Thoracic aorta (tissue), 2 donors: ENCODE data around the gene KRTAP4-12. TPM values are rescaled to one million over a fixed set of nuclear protein-coding genes. Genes with fewer than 3 reads are reported as not detected.
"Not testable (repeated sequence)": the region's sequence is repeated elsewhere in the genome, so short reads cannot be mapped to it uniquely, and the experiment has no call there.

Experiments
- ATAC-seq: fragments of 150-250 bp; one replicate; pipeline ENCODE4 v1.8.0; 2017; ENCODE audit warnings: low read depth; ENCODE audit not compliant: insufficient number of reproducible peaks, low FRiP score
- DNase-seq: peaks from one replicate; pipeline ENCODE4 v3.0.0-alpha.2; 2020; ENCODE audit warnings: low spot score
- H3K27ac ChIP-seq, 2 donors: fragments of 200-600 bp; sonication (generic); 1 replicate in 1 of 2; 2 replicates in 1 of 2; pipeline ENCODE4 v1.5.1; 2016; ENCODE audit warnings: mild to moderate bottlenecking in 2 of 2, moderate library complexity in 2 of 2
- H3K27me3 ChIP-seq: fragments of 200-600 bp; sonication (generic); replicated peaks from 2 replicates; pipeline ENCODE4 v1.6.0; 2016; ENCODE audit warnings: mild to moderate bottlenecking; ENCODE audit not compliant: insufficient read depth
- H3K36me3 ChIP-seq: fragments of 200-600 bp; sonication (generic); one replicate; pipeline ENCODE4 v1.5.1; 2016
- H3K4me1 ChIP-seq, 2 donors: fragments of 200-600 bp; sonication (generic); 1 replicate in 1 of 2; 2 replicates in 1 of 2; pipeline versions ENCODE4 v1.5.1 to v1.6.0; 2016; ENCODE audit warnings: low read depth in 2 of 2, mild to moderate bottlenecking in 1 of 2; ENCODE audit not compliant: control insufficient read depth in 1 of 2
- H3K4me3 ChIP-seq: fragments of 200-600 bp; sonication (generic); 2 replicates; pipeline ENCODE4 v1.5.1; 2016; ENCODE audit warnings: mild to moderate bottlenecking
- H3K9me3 ChIP-seq: fragments of 200-600 bp; sonication (generic); 2 replicates; pipeline ENCODE4 v1.5.1; 2016
- total RNA-seq, 2 donors: library from RNA; depleted of rRNA; stranded (reverse); fragments of >200 nt; gene quantifications; one replicate each; pipeline versions ENCODE4 v1.1.0 to v1.2.3, GENCODE V29; 2016
- TF ChIP-seq, protein P1 (sequence below): fragments of 200-600 bp; sonication (generic); IDR thresholded peaks from one replicate; pipeline ENCODE4 v1.5.1; 2019; ENCODE audit warnings: antibody characterized with exemption

The KRTAP4-12 gene
- total RNA-seq, 2 donors from 2014 or later, result not detected

DNA sequence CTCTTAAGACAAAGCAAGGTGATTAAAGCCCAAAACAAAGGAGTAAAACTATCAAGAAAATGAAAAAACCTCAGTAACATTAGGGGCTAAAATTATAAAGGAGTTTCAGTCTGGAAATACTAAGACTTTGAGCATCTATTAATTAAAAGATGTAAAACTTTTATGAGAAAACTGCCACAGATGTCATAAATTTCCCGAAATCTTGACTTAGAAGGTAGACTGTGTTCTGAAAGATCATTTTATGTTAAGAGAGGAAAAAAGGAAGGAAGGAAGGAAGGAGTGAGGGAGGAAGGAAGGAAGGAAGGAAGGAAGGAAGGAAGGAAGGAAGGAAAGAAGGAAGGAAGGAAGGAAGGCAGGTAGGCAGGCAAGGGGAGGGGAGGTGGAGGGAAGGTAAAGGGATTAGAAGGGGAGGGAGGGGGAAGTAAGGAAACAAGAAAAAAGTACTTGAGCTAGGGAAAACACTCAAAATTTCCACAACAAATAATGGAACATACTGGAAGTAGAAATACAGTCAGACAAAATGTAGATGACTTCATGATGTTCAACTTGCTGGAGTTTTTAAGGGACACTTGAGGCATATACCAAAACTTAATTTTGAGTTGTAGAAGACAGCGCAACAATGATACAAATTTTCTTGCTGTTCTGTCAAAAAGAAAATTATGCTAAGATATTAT lies 23.7 kb upstream of the KRTAP4-12 start:
- ATAC-seq (no peak), DNase-seq (no peak)
- no peaks in the 10 kb centered on the region for H3K4me1 ChIP-seq
- H3K4me3 ChIP-seq, result no peak overlapping the region
- H3K27ac ChIP-seq, result no peak overlapping the region
- TF ChIP-seq, protein P1, sequence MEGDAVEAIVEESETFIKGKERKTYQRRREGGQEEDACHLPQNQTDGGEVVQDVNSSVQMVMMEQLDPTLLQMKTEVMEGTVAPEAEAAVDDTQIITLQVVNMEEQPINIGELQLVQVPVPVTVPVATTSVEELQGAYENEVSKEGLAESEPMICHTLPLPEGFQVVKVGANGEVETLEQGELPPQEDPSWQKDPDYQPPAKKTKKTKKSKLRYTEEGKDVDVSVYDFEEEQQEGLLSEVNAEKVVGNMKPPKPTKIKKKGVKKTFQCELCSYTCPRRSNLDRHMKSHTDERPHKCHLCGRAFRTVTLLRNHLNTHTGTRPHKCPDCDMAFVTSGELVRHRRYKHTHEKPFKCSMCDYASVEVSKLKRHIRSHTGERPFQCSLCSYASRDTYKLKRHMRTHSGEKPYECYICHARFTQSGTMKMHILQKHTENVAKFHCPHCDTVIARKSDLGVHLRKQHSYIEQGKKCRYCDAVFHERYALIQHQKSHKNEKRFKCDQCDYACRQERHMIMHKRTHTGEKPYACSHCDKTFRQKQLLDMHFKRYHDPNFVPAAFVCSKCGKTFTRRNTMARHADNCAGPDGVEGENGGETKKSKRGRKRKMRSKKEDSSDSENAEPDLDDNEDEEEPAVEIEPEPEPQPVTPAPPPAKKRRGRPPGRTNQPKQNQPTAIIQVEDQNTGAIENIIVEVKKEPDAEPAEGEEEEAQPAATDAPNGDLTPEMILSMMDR, result no peak
- H3K27me3 ChIP-seq, result no peaks in the 10 kb centered on the region
- H3K9me3 ChIP-seq, result peaks cover 5% of the 10 kb centered on the region
- H3K36me3 ChIP-seq, result no peaks in the 10 kb centered on the region

DNA sequence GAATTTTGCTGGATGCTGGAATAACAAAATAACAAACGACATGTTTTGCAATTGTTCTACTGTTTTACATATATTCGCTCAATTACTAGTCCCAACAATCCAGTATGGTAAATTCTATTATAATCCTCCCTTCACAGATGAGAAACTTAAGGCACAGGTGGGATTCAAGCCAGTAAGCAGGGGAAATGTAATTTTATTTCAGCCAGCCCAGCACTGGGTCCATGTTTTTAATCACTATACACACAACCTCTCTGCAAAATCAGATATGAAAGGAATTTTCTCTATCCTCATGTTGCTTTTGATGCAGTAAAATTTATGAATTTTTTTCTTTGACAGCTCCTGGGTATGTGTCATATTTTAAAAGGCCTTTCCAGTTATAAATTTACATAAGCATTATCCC lies 21.3 kb upstream of the KRTAP4-12 start:
- H3K27me3 ChIP-seq, result no peaks in the 10 kb centered on the region
- peaks cover 5% of the 10 kb centered on the region for H3K9me3 ChIP-seq
- TF ChIP-seq, protein P1, result no peak
- H3K36me3 ChIP-seq, result no peaks in the 10 kb centered on the region
- H3K4me1 ChIP-seq, result no peaks in the 10 kb centered on the region
- no peak overlapping the region for H3K4me3 ChIP-seq
- ATAC-seq, result no peak
- no peak for DNase-seq
- H3K27ac ChIP-seq, result no peak overlapping the region

DNA sequence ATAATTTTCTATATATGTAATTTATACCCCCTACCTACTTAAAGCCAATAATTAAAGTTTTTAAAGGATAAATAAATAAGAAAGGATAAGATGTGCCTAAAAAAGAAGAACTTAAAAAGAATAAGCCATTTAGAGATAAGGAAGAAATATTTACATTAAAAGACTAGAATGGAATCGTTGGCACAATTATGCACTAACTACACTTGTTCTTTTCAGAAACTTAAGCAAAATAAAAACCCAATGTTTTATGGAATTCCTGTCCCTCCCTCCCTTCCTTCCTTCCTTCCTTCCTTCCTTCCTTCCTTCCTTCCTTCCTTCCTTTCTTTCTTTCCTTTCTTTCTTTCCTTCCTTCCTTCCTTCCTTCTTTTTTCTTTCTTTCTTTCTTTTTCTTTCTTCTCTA lies 20.9 kb upstream of the KRTAP4-12 start:
- H3K27me3 ChIP-seq, result no peaks in the 10 kb centered on the region
- H3K4me1 ChIP-seq, result no peaks in the 10 kb centered on the region
- no peak overlapping the region for H3K4me3 ChIP-seq
- TF ChIP-seq, protein P1, result no peak
- ATAC-seq, result no peak
- H3K9me3 ChIP-seq, result peaks cover 5% of the 10 kb centered on the region
- no peak overlapping the region for H3K27ac ChIP-seq
- no peaks in the 10 kb centered on the region for H3K36me3 ChIP-seq
- no peak for DNase-seq

DNA sequence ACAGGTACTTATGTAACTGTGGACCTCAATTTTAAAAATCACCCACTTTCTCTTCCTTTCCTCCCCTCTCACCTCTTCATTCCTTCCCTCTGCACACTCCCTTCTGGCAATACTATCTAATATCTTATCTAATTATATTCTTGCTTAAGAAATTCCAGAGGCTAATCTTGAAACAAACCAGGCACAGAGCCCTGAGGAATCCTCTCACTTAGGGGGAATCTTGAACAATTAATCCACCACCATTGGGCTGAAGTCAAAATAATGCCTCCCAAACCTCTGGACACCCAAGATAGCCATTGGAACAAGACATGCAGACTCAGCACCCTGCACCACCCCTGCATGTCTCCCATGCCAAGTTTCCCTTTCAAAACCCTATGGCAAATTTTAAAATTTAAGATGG lies 17.4 kb upstream of the KRTAP4-12 start:
- no peak overlapping the region for H3K27ac ChIP-seq
- DNase-seq (no peak), ATAC-seq (no peak)
- TF ChIP-seq, protein P1, result no peak
- H3K9me3 ChIP-seq, result peaks cover 5% of the 10 kb centered on the region
- no peaks in the 10 kb centered on the region for H3K27me3 ChIP-seq
- no peak overlapping the region for H3K4me3 ChIP-seq
- H3K4me1 ChIP-seq, result no peaks in the 10 kb centered on the region
- H3K36me3 ChIP-seq, result no peaks in the 10 kb centered on the region

DNA sequence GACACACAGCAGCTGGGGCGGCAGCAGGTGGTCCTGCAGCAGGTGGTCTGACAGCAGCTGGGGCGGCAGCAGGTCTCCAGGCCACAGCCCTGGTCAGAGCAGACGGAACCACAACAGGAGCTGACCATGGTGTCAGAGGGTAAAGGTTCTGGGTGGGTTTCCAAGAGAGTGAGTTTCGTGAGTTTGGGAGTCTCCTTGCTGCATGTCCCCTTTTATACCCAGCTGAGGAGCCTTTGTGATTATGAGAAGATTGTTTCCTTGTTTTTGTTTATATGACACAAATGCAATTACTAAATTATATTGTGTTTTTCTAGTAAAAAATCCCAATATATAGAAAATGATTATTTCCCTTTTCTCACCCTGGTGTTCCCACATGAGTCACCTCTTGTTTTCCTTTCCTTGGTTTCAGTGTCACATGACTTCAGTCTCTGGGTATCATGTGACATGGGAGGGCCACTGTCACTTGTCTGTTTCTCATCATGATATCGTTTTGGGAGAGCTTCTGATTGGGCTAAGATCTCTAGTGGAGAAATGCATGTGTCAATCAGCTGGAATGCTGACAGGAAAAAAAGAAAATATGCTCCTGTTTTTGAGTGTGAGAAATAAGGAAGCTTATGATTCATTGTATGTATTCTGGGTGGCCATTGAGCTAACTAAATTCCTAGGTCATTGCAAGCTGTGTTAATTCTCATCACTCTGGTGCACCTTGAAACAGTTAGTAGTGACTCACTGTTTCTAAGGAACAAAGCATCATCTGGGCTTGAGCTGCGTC lies 16.6 kb upstream of the KRTAP4-12 start, which contains the start of gene KRTAP4-6:
KRTAP4-6 (minus strand) TSS at position 185 of the 772 bp plus-strand sequence; CDS start at position 128, 57 bp downstream.
- Histone ChIP-seq H3K4me3 (no peak within 1 kb of the TSS), H3K27ac (no peak within 1 kb of the TSS), H3K27me3 (no peaks in the 10 kb centered on the region), H3K4me1 (no peaks in the 10 kb centered on the region), H3K36me3 (no peaks in the 10 kb centered on the region), H3K9me3 (peaks cover 5% of the 10 kb centered on the region)
- DNase-seq (no peak), ATAC-seq (no peak)
- TF ChIP-seq, protein P1, result no peak

DNA sequence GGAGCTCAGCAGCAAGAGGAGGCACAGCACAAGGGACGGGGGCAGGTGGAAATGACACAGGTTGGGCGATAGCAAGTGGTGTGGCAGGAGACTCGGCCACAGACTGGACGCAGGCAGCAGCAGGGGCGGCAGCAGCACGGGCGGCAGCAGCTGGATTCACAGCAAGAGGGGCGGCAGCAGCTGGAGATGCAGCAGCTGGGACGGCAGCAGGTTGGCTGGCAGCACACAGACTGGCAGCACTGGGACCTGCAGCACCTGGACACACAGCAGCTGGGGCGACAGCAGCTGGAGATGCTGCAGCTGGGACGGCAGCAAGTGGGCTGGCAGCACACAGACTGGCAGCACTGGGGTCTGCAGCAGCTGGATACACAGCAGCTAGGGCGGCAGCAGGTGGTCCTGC lies 15.9 kb upstream of the KRTAP4-12 start:
- not testable (repeated sequence) for DNase-seq, H3K4me1 ChIP-seq, H3K36me3 ChIP-seq, ATAC-seq, H3K27me3 ChIP-seq, H3K9me3 ChIP-seq, H3K27ac ChIP-seq, H3K4me3 ChIP-seq
